Endodermal cell (in vitro differentiated cells): Measurements from ENCODE around the gene PAPOLB. TPM values are rescaled to one million over a fixed set of nuclear protein-coding genes. Genes with fewer than 3 reads are reported as not detected.

Source experiments
- DNase-seq: peaks from one replicate; pipeline ENCODE4 v3.0.0-alpha.2; 2017
- H3K27ac ChIP-seq: 2 replicates; pipeline ENCODE4 v1.5.1; 2013; ENCODE audit warnings: mild to moderate bottlenecking, low read depth, low read length, moderate library complexity
- H3K27me3 ChIP-seq: 2 replicates; pipeline ENCODE4 v1.6.1; 2013; ENCODE audit warnings: mild to moderate bottlenecking, low read length, moderate library complexity; ENCODE audit not compliant: insufficient read depth, control insufficient read depth, poor library complexity, severe bottlenecking
- H3K36me3 ChIP-seq: 2 replicates; pipeline ENCODE4 v1.7.0; 2013; ENCODE audit warnings: mild to moderate bottlenecking, low read length, moderate library complexity; ENCODE audit not compliant: control insufficient read depth, insufficient read depth
- H3K4me1 ChIP-seq: one replicate; pipeline ENCODE4 v1.7.0; 2013; ENCODE audit warnings: low read length; ENCODE audit not compliant: control insufficient read depth, insufficient read depth
- H3K4me3 ChIP-seq: 2 replicates; pipeline ENCODE4 v1.5.1; 2013; ENCODE audit warnings: mild to moderate bottlenecking, low read length, moderate library complexity
- H3K9ac ChIP-seq: 2 replicates; pipeline ENCODE4 v1.6.1; 2013; ENCODE audit warnings: mild to moderate bottlenecking, low read length, moderate library complexity; ENCODE audit not compliant: poor library complexity, severe bottlenecking; ENCODE audit errors: extremely low read depth
- H3K9me3 ChIP-seq: 2 replicates; pipeline ENCODE4 v1.6.1; 2013; ENCODE audit warnings: mild to moderate bottlenecking, low read length, moderate library complexity; ENCODE audit not compliant: control insufficient read depth
- H3K27ac Mint-ChIP-seq: 2 replicates; pipeline ENCODE4 v1.8.0; 2020; ENCODE audit warnings: mixed read lengths
- H3K27me3 Mint-ChIP-seq: 2 replicates; pipeline ENCODE4 v1.8.0; 2021; ENCODE audit warnings: mild to moderate bottlenecking, mixed read lengths; ENCODE audit not compliant: insufficient read depth
- H3K36me3 Mint-ChIP-seq: 2 replicates; pipeline ENCODE4 v1.8.0; 2020; ENCODE audit warnings: low read depth, mixed read lengths
- H3K4me1 Mint-ChIP-seq: 2 replicates; pipeline ENCODE4 v1.8.0; 2020; ENCODE audit warnings: mixed read lengths
- H3K4me3 Mint-ChIP-seq: 2 replicates; pipeline ENCODE4 v1.8.0; 2020; ENCODE audit warnings: mild to moderate bottlenecking, moderate library complexity, mixed read lengths
- H3K9me3 Mint-ChIP-seq: 2 replicates; pipeline ENCODE4 v1.8.0; 2020; ENCODE audit warnings: mild to moderate bottlenecking, mixed read lengths
- WGBS, 2 experiments: methylation state at CpG; one replicate each; pipeline versions ENCODE4 v1.1.5 to v1.1.7; 2013; ENCODE audit warnings: missing lambda C conversion rate in 2 of 2, mixed read lengths in 1 of 2; ENCODE audit not compliant: insufficient coverage in 1 of 2, insufficient read length in 1 of 2; 5-methylcytosine and 5-hydroxymethylcytosine counted together
- total RNA-seq, 2 donors: library from RNA; stranded (reverse); fragmentation: NEBNext Ultra II Directional in 1 of 2; extraction: Animal tissue kit (Norgen Biotek cat#: 25700) in 1 of 2; gene quantifications; 2 replicates in 1 of 2; 3 replicates in 1 of 2; pipeline ENCODE4 v1.2.1, GENCODE V29; 2021
- TF ChIP-seq, protein P1 (sequence below): fragments of 200-600 bp; sonication (generic); conservative IDR thresholded peaks from 2 replicates; pipeline ENCODE4 v1.5.0; 2021; ENCODE audit warnings: antibody characterized with exemption, mild to moderate bottlenecking

PAPOLB gene
- total RNA-seq, 2 donors from 2014 or later: 1.2 to 1.8 TPM

DNA sequence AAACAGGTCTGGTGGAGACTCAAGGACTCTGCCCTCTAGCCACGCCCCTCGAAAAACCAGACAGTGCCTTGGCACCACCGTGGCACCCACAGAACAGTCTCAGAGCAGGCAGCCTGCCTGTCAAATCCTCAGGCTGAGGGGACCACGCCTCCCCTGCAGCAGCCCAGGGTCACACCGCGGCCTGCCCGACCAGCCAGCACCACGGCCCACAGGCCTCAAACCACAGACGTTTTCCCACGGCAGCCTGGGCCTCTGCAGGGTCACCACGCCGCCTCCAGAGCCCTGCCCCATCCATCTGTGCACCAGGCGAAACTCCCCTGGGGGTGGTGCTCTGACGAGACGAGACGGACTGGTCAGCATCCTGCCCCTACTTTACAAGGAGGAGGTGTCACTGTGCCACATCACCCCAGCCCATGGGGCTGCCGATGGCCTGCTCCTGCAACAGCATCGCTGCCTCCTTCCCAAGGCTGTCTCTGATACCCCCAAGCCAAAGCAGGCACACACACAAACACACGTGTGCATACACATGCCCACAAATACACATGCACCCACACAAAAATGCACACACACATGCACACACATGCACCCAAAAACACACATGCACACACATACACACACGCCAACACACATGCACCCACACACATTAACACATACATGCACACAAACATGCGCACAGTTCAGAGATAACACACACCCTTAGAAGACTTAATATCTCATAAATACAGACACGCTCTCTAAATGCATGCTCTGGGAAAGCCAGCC lies 24.6 kb downstream of the PAPOLB start:
- TF ChIP-seq, protein P1, sequence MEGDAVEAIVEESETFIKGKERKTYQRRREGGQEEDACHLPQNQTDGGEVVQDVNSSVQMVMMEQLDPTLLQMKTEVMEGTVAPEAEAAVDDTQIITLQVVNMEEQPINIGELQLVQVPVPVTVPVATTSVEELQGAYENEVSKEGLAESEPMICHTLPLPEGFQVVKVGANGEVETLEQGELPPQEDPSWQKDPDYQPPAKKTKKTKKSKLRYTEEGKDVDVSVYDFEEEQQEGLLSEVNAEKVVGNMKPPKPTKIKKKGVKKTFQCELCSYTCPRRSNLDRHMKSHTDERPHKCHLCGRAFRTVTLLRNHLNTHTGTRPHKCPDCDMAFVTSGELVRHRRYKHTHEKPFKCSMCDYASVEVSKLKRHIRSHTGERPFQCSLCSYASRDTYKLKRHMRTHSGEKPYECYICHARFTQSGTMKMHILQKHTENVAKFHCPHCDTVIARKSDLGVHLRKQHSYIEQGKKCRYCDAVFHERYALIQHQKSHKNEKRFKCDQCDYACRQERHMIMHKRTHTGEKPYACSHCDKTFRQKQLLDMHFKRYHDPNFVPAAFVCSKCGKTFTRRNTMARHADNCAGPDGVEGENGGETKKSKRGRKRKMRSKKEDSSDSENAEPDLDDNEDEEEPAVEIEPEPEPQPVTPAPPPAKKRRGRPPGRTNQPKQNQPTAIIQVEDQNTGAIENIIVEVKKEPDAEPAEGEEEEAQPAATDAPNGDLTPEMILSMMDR: no peak
- H3K27me3 ChIP-seq: no peaks in the 10 kb centered on the region
- 86 to 91% methylated on average over 9 to 22 of the region's 22 CpGs for WGBS, 2 experiments
- no peak overlapping the region for H3K4me3 Mint-ChIP-seq
- H3K4me3 ChIP-seq: no peak overlapping the region
- H3K4me1 Mint-ChIP-seq: peaks cover 8% of the 10 kb centered on the region
- H3K27me3 Mint-ChIP-seq: no peaks in the 10 kb centered on the region
- H3K9me3 Mint-ChIP-seq: no peaks in the 10 kb centered on the region
- H3K27ac Mint-ChIP-seq: no peak overlapping the region
- no peaks in the 10 kb centered on the region for H3K4me1 ChIP-seq
- peak overlapping the region; percentile 90 for H3K27ac ChIP-seq
- no peaks in the 10 kb centered on the region for H3K36me3 ChIP-seq
- H3K9me3 ChIP-seq: no peaks in the 10 kb centered on the region
- no peak overlapping the region for H3K9ac ChIP-seq
- H3K36me3 Mint-ChIP-seq: peaks cover 19% of the 10 kb centered on the region
- peak; percentile 33 for DNase-seq

DNA sequence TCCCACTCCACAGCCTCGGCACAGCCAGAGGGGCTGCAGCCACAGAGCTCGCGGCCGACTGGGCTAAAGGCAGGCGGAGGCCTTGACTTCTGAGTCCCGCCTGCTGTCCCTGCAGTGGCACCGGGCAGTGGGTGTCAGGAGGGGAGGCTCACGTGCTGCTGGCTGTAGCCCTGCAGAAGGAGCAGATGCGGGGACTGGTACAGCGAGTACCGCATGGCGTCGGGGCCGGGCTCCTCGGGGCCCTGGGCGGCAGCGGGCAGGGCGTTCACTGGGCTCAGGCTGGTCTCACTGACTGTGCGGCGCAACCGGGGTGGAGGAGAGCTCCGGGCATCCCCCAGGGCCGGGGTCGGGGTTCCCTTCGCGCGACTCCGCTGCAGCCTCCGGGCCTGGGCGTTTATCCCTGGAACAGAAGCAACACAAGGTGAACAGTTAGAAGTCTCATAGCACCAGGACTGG lies 25.6 kb downstream of the PAPOLB start:
- no peaks in the 10 kb centered on the region for H3K9me3 Mint-ChIP-seq
- no peak overlapping the region for H3K27ac Mint-ChIP-seq
- DNase-seq: peak; percentile 38
- Histone ChIP-seq H3K27me3 (no peaks in the 10 kb centered on the region), H3K9me3 (no peaks in the 10 kb centered on the region), H3K4me1 (no peaks in the 10 kb centered on the region), H3K4me3 (no peak overlapping the region), H3K27ac (no peak overlapping the region), H3K36me3 (no peaks in the 10 kb centered on the region), H3K9ac (no peak overlapping the region)
- H3K4me3 Mint-ChIP-seq: no peak overlapping the region
- WGBS, 2 experiments: 91 to 94% methylated on average over 13 to 30 of the region's 30 CpGs
- peaks cover 23% of the 10 kb centered on the region for H3K36me3 Mint-ChIP-seq
- TF ChIP-seq, protein P1: no peak
- peaks cover 8% of the 10 kb centered on the region for H3K4me1 Mint-ChIP-seq
- H3K27me3 Mint-ChIP-seq: no peaks in the 10 kb centered on the region

DNA sequence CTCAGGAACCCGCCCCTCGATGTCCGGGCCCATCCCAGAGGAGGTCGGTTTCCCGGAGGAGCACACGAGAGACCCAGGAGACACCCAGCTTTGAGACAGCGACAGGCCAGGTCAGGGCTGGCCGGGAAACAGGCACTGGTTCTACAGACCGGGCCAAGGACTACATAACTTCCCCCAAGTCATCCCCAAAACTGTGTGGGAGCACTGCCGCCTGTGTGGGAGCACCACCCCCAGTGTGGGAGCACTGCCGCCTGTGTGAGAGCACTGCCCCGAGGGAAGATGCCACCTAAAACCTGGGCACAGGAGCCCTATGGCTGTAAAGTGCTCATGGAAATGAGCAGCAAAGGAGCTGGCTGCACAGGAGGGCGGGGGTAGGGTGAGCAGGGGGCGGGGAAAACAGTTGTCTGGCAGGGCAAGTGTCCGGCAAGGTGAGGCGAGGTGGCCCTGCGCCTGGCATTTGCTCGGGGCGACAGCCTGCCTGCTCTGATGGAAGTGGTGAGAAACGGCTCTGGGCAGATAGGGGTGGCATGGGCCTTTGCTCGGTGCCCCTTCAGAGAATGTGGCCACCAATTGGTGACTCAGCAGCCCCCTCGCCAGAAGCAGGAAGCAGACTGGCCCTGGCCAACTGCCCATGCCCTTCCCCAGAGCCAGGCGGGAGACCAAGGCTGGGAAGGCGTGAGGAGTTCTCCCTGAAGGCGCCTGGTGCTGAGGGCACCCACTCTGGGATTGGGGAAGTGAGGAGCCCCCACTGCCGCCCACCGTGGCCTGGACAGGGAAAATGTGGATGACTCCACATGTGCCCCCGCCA lies 26.2 kb downstream of the PAPOLB start:
- no peaks in the 10 kb centered on the region for H3K27me3 ChIP-seq

More for the DNA sequence above, 26.2 kb downstream of the PAPOLB start:
- TF ChIP-seq, protein P1: no peak
- Mint-ChIP-seq H3K4me1 (peaks cover 8% of the 10 kb centered on the region), H3K36me3 (peaks cover 27% of the 10 kb centered on the region), H3K27me3 (no peaks in the 10 kb centered on the region), H3K9me3 (no peaks in the 10 kb centered on the region), H3K27ac (no peak overlapping the region), H3K4me3 (no peak overlapping the region)
- no peaks in the 10 kb centered on the region for H3K36me3 ChIP-seq
- H3K4me1 ChIP-seq: no peaks in the 10 kb centered on the region
- no peak overlapping the region for H3K4me3 ChIP-seq
- 96 to 99% methylated on average over 18 to 28 of the region's 28 CpGs for WGBS, 2 experiments
- no peaks in the 10 kb centered on the region for H3K9me3 ChIP-seq
- no peak overlapping the region for H3K9ac ChIP-seq
- peak; percentile 38 for DNase-seq
- no peak overlapping the region for H3K27ac ChIP-seq
